ENCODE measurements around the gene SLC25A38. TPM values are rescaled to one million over a fixed set of nuclear protein-coding genes. Genes with fewer than 3 reads are reported as not detected.

The SLC25A38 gene
- total RNA-seq, 1 donor from 2014 or later: 20.6 TPM

- TF ChIP-seq POLR2AphosphoS5 (IDR thresholded peaks at IDR 0.05; ENCODE audit: insufficient read depth in 1 of 2, low read depth in 1 of 2) (peak; percentile 58 to 73), CTCF (IDR thresholded peaks at IDR 0.05) (no peak), POLR2A (IDR thresholded peaks at IDR 0.05) (peak in 1 of 2 donors; percentile 17)
- Histone ChIP-seq H3K4me1 (peaks cover 38% of the 10 kb centered on the region), H3K27me3 (no peaks in the 10 kb centered on the region), H3K36me3 (no peaks in the 10 kb centered on the region), H3K4me3 (peak overlapping the region; percentile 71 to 81), H3K27ac (peak overlapping the region; percentile 58), H3K9me3 (no peaks in the 10 kb centered on the region)
- peak in 1 of 2 donors; percentile 95 for DNase-seq (ENCODE audit: extremely low spot score in 2 of 2)
- intact Hi-C loops (cut with DNase I): no loop called here
These were observed 903 bp downstream of the SLC25A38 start for GRCh38 chr3:39383881-39384664.

- no peaks in the 10 kb centered on the region for H3K27me3 ChIP-seq
- no peaks in the 10 kb centered on the region for H3K9me3 ChIP-seq
- H3K4me1 ChIP-seq: peaks cover 38% of the 10 kb centered on the region
- DNase-seq (ENCODE audit: extremely low spot score in 2 of 2): no peak
- intact Hi-C loops (cut with DNase I): no loop called here
- H3K27ac ChIP-seq: no peak overlapping the region
- H3K36me3 ChIP-seq: peaks cover 0 to under 1% of the 10 kb centered on the region in 2 donors
- no peak for TF ChIP-seq POLR2AphosphoS5 (IDR thresholded peaks at IDR 0.05; ENCODE audit: insufficient read depth in 1 of 2, low read depth in 1 of 2)
- no peak for TF ChIP-seq CTCF (IDR thresholded peaks at IDR 0.05)
- no peak for TF ChIP-seq POLR2A (IDR thresholded peaks at IDR 0.05)
- H3K4me3 ChIP-seq: peak overlapping the region; percentile 71 to 81
These were observed 1.5 kb downstream of the SLC25A38 start for GRCh38 chr3:39384665-39385000.

- DNase-seq (ENCODE audit: extremely low spot score in 2 of 2): no peak
- intact Hi-C loops (cut with DNase I): no loop called here
- no peak overlapping the region for H3K27ac ChIP-seq
- H3K9me3 ChIP-seq: no peaks in the 10 kb centered on the region
- H3K4me1 ChIP-seq: peaks cover 38% of the 10 kb centered on the region
- H3K36me3 ChIP-seq: peaks cover 0 to 9% of the 10 kb centered on the region in 2 donors
- H3K4me3 ChIP-seq: no peak overlapping the region
- no peaks in the 10 kb centered on the region for H3K27me3 ChIP-seq
- no peak for TF ChIP-seq POLR2AphosphoS5 (IDR thresholded peaks at IDR 0.05; ENCODE audit: insufficient read depth in 1 of 2, low read depth in 1 of 2)
- TF ChIP-seq CTCF (IDR thresholded peaks at IDR 0.05): no peak
- TF ChIP-seq POLR2A (IDR thresholded peaks at IDR 0.05): no peak
These were observed 2.4 kb downstream of the SLC25A38 start for GRCh38 chr3:39385456-39386090.

GRCh38 chr3:39386318-39386717 lies 3.1 kb downstream of the SLC25A38 start:
- no peak overlapping the region for H3K4me3 ChIP-seq
- intact Hi-C loops (cut with DNase I): no loop called here
- no peaks in the 10 kb centered on the region for H3K27me3 ChIP-seq
- H3K27ac ChIP-seq: no peak overlapping the region
- peaks cover 0 to 16% of the 10 kb centered on the region in 2 donors for H3K36me3 ChIP-seq
- no peak for TF ChIP-seq CTCF (IDR thresholded peaks at IDR 0.05)
- TF ChIP-seq POLR2AphosphoS5 (IDR thresholded peaks at IDR 0.05; ENCODE audit: insufficient read depth in 1 of 2, low read depth in 1 of 2): no peak
- no peak for TF ChIP-seq POLR2A (IDR thresholded peaks at IDR 0.05)
- no peaks in the 10 kb centered on the region for H3K9me3 ChIP-seq
- peaks cover 38% of the 10 kb centered on the region for H3K4me1 ChIP-seq
- peak in 1 of 2 donors; percentile 62 for DNase-seq (ENCODE audit: extremely low spot score in 2 of 2)

Data from vagina (tissue), 2 donors.